Endometrial microvascular endothelial cells (primary cell): Measurements from ENCODE around the gene CCDC24. TPM values are rescaled to one million over a fixed set of nuclear protein-coding genes. Genes with fewer than 3 reads are reported as not detected.

Experiments
- in situ Hi-C: cut with HindIII; loops from 2 replicates; pipeline ENCODE4 v1.10.0; 2017; ENCODE audit warnings: low sequenced_read_pairs, low pct_unique_long_range_greater_than_20kb; ENCODE audit errors: inconsistent ontology term
- total RNA-seq: library from RNA; depleted of rRNA; stranded (reverse); fragments of >200 nt; gene quantifications from one replicate; pipeline ENCODE4 v1.2.3, GENCODE V29; 2015; ENCODE audit errors: inconsistent ontology term

CCDC24 gene
- total RNA-seq, 1 donor from 2014 or later: 1.3 TPM

DNA sequence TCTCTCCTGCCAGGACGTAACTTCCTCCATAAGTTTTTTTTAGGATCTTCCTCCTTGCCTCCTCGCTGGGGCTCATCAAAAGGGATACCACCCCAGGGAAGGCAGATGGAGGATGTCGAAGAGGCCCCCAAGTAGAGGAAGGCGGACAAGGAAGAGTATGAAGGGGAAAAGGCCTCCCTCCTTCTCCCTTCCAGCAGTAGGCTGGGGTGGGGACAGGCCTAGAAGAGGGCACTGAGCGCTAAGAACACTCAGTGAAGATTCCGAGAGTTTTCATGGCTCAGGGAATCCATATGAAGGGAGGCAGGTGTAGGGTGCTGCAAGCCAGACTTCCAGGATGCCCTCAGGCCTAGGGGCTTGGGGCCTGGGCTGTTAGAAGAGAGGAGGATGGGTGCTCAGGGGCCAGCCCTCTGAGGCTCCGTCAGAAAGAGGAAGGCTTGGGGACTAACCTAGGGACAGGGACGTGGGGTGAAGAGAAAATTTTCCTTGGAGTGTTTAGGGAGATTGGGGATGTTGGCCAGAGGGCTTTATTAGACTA lies 41.7 kb downstream of the CCDC24 start:
- in situ Hi-C loops: no loop called here

DNA sequence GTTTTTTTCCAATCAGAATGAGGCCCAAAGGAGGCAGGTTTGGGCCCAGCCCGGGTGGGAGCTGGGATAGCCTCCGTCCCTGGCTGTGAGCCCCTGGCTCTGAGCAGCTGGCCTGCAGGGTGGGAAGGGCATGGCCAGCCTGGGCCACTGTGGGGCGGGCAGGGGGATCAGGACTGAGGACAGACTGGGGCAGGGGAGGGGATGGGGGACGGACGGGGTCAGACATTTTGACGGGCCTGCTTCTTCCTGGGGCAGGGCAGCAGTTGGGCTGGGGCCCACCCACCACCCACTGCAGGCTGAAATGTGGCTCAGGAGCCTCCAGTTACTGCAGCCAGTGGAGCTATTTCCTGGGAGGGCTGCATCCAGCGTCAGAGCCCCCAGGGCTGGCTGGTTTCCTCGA lies 42.4 kb downstream of the CCDC24 start:
- in situ Hi-C loops: no loop called here

DNA sequence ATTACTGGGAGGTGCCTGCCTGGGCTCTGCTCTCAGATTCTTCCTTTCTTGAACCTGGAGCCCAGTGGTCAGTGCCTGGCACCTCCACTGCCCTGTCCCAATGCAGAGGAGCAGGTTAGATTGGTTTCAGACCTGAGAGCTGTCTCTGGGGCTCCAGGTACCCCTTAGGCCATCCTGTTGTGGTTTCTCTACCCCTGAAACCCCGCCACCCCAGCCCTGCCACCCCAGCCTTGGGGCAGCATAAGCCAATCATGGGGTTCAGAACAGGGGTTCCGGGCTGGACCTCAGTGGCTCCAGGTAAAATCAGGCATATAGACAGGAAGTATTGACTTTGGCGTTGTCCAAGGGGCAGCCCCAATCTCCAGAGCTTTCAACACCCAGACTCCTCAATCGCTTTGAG lies 43.0 kb downstream of the CCDC24 start:
- in situ Hi-C loops: no loop called here

DNA sequence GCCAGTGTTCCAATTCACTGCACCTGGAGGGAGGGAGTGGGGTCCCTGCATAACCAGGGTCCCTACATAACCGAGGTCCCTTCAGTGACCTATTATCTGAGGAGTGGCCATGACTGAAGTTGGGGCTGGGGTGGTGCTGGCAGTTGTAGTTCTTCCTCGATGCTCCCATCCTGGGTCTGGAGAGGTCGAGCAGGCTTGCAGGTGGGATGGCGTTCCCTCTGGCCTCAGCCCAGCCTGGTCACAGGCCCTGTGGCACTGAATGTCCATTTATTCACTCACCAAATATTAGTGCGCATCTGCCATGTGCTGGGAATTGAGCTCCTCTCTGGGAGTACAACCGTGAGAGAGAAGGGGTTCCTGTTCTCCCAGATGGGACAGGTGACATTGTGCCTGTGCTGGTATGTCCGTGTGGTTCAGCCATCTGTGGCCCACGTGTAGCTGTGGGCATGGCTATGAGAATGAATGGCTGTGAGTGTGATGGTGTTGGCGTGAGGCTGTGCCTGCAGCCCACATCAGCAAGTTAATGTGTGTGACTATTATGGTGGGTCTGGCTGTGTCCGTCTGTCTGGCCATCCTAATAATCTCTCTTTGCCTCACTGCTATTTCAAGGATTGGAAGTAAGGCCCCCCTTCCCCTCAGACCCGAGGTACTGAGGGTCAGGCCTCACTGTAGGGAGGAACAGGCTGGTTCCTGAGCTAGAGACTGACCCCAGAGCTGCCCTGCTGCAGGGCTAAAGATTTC lies 43.7 kb downstream of the CCDC24 start:
- in situ Hi-C loops: no loop called here

- in situ Hi-C loops: no loop called here
Observed at GRCh38 chr1:44035726-44036408, 44.5 kb downstream of the CCDC24 start.

DNA sequence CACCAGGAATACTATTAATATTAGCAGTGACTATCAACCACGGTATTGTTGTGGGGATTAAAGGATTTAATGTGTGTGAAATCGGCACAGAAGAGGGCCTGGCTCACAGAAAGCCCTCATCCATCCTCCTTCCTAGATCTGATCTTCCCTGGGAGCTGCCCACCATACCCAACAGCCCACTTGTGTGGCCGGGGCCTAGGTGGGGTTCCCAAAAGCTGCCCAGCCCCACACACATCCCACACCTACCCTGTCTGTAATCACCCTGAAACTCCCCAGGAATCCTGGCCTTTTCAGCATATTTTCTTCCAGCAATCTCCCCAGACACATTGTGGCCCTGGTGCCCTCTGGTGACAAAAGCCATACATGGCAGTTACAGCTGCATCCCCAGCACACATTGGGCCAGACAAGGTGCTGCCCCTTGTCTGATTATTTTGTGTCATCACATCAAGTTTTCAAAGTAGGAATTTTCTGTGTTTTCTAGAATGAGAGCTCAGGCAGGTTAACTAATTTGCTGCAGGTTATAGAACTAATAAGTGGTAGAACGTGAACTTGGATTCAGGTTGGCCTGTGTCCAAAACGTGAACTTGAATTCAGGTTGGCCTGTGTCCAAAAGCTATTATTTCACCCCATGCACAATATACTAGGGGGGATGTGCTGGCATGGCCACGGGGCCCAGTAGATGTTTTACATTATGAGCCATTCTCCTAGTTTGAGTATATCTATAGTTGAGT lies 45.2 kb downstream of the CCDC24 start:
- in situ Hi-C loops: no loop called here

DNA sequence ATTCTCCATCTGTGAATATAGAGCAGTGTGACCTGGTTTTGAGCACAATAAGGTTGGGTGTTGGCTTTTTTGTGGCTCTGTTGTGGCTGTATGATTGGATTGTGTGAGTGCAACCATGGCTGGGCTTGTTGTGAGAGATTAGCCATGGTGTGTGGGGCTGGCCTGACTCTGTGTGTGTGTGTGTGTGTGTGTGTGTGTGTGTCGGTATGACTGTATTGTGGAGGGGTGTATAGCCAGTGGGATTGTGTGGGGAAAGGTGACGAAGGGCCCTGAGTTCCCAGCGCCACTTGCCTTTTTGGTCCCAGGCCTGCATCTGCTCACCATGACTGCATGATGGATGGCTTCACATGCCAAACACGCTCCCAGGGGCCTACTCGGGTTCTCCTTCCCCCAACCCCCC lies 45.8 kb downstream of the CCDC24 start:
- in situ Hi-C loops: no loop called here

GRCh38 chr1:44038876-44039657 lies 47.7 kb downstream of the CCDC24 start:
- in situ Hi-C loops: no loop called here

GRCh38 chr1:44040418-44040817 lies 49.0 kb downstream of the CCDC24 start:
- in situ Hi-C loops: no loop called here

- in situ Hi-C loops: no loop called here
Observed at GRCh38 chr1:44040846-44041245, 49.4 kb downstream of the CCDC24 start.

- in situ Hi-C loops: no loop called here
Observed at GRCh38 chr1:44043176-44044070, 52.0 kb downstream of the CCDC24 start.

GRCh38 chr1:44044071-44044801 lies 52.8 kb downstream of the CCDC24 start:
- in situ Hi-C loops: no loop called here

- in situ Hi-C loops: no loop called here
Observed at GRCh38 chr1:44045064-44045463, 53.7 kb downstream of the CCDC24 start.

Other genes starting within 250 kb of the CCDC24 start
- gene ARTN, start 57.8 kb upstream of the CCDC24 start, total RNA-seq: not detected
- 23.5 TPM for gene IPO13, start 44.6 kb upstream of the CCDC24 start, total RNA-seq
- gene DPH2, start 21.6 kb upstream of the CCDC24 start, total RNA-seq: 63.8 TPM
- 123 TPM for gene ATP6V0B, start 16.6 kb upstream of the CCDC24 start, total RNA-seq
- 115 TPM for gene B4GALT2, start 12.4 kb upstream of the CCDC24 start, total RNA-seq
- 0.28 TPM for gene SLC6A9, start 39.9 kb downstream of the CCDC24 start, total RNA-seq
- gene KLF17, start 127.2 kb downstream of the CCDC24 start, total RNA-seq: not detected
- not detected for gene KLF18, start 150.0 kb downstream of the CCDC24 start, total RNA-seq
- 29.3 TPM for gene DMAP1, start 221.9 kb downstream of the CCDC24 start, total RNA-seq